MM.1S (cell line): ENCODE results near the gene PADI1.

Experiments
- CTCF ChIP-seq: fragments of 300-600 bp; sonication (generic); IDR thresholded peaks from 2 replicates; pipeline ENCODE4 v1.5.1; 2016; ENCODE audit warnings: antibody characterized with exemption, low read length, mixed read lengths
- EZH2 ChIP-seq: fragments of 300-600 bp; sonication (generic); optimal IDR thresholded peaks from 2 replicates; pipeline ENCODE3; 2017; ENCODE audit warnings: low read depth, mild to moderate bottlenecking, antibody characterized with exemption, low read length, mixed read lengths
- EZH2phosphoT487 ChIP-seq: fragments of 300-600 bp; sonication (generic); IDR thresholded peaks from 2 replicates; pipeline ENCODE4 v1.6.1; 2018; ENCODE audit warnings: antibody characterized with exemption, low read length

- TF ChIP-seq EZH2 (no peak), CTCF (no peak), EZH2phosphoT487 (no peak)
Measured at GRCh38 chr1:17208546-17208945, 3.6 kb downstream of the PADI1 start.
